Measurements from ENCODE around the gene CEP57L1. TPM values are rescaled to one million over a fixed set of nuclear protein-coding genes. Genes with fewer than 3 reads are reported as not detected.
A peak's percentile ranks its signal among the peaks of the same experiment; 100 is the strongest.
"Not testable (repeated sequence)": the region's sequence is repeated elsewhere in the genome, so short reads cannot be mapped to it uniquely, and the experiment has no call there.

The CEP57L1 gene
- total RNA-seq, 1 donor from 2014 or later: 13.5 TPM

- TF ChIP-seq CTCF (conservative IDR thresholded peaks at IDR 0.05; ENCODE audit: low read depth, low read length): no peak
- H3K4me3 ChIP-seq (ENCODE audit: low read depth, low read length): no peak overlapping the region
- no peak for DNase-seq (ENCODE audit: low read depth)
Measured at GRCh38 chr6:109184638-109185037, 89.3 kb downstream of the CEP57L1 start.

GRCh38 chr6:109186012-109186411 lies 90.7 kb downstream of the CEP57L1 start:
- DNase-seq (ENCODE audit: low read depth): no peak
- no peak overlapping the region for H3K4me3 ChIP-seq (ENCODE audit: low read depth, low read length)
- no peak for TF ChIP-seq CTCF (conservative IDR thresholded peaks at IDR 0.05; ENCODE audit: low read depth, low read length)

GRCh38 chr6:109187399-109188114 lies 92.2 kb downstream of the CEP57L1 start:
- TF ChIP-seq CTCF (conservative IDR thresholded peaks at IDR 0.05; ENCODE audit: low read depth, low read length): peak; percentile 99
- no peak overlapping the region for H3K4me3 ChIP-seq (ENCODE audit: low read depth, low read length)
- DNase-seq (ENCODE audit: low read depth): no peak

GRCh38 chr6:109188115-109188411 lies 92.8 kb downstream of the CEP57L1 start:
- DNase-seq (ENCODE audit: low read depth): no peak
- H3K4me3 ChIP-seq (ENCODE audit: low read depth, low read length): no peak overlapping the region

GRCh38 chr6:109191368-109191767 lies 96.1 kb downstream of the CEP57L1 start:
- H3K4me3 ChIP-seq (ENCODE audit: low read depth, low read length); DNase-seq (ENCODE audit: low read depth): not testable (repeated sequence)

More at GRCh38 chr6:109188115-109188411, 92.8 kb downstream of the CEP57L1 start:
- TF ChIP-seq CTCF (conservative IDR thresholded peaks at IDR 0.05; ENCODE audit: low read depth, low read length): no peak

- no peak for TF ChIP-seq CTCF (conservative IDR thresholded peaks at IDR 0.05; ENCODE audit: low read depth, low read length)
- no peak for DNase-seq (ENCODE audit: low read depth)
- no peak overlapping the region for H3K4me3 ChIP-seq (ENCODE audit: low read depth, low read length)
Measured at GRCh38 chr6:109192865-109193264, 97.6 kb downstream of the CEP57L1 start.

GRCh38 chr6:109194880-109195279 lies 99.6 kb downstream of the CEP57L1 start:
- TF ChIP-seq CTCF (conservative IDR thresholded peaks at IDR 0.05; ENCODE audit: low read depth, low read length): no peak
- DNase-seq (ENCODE audit: low read depth): no peak

More at GRCh38 chr6:109194880-109195279, 99.6 kb downstream of the CEP57L1 start:
- H3K4me3 ChIP-seq (ENCODE audit: low read depth, low read length): no peak overlapping the region
